HCT116 (cell line): Measurements from ENCODE around the gene DPYD. TPM values are rescaled to one million over a fixed set of nuclear protein-coding genes. Genes with fewer than 3 reads are reported as not detected.

Experiments used
- ATAC-seq: fragments of 200-7000 bp; cut with Tn5 transposase; 2 replicates; pipeline ENCODE4 v1.9.1; 2020; ENCODE audit warnings: mild to moderate bottlenecking, moderate library complexity
- BruUV-seq: library from RNA; stranded (reverse); fragments of 400-500 nt; replicated peaks from 2 replicates; lab custom pipeline; 2021; lab: Mats Ljungman, UMichigan
- CTCF ChIA-PET: fragments of 300-600 bp; sonication (Branson Sonifier 250); formaldehyde crosslinking; loops from one replicate; lab custom pipeline; 2021; ENCODE audit warnings: antibody characterized with exemption; lab: Charles Lee
- POLR2A ChIA-PET: fragments of 300-600, 350-600 bp; sonication (Branson Sonifier 250); formaldehyde crosslinking; loops from one replicate; lab custom pipeline; 2021; ENCODE audit warnings: antibody characterized with exemption; lab: Charles Lee
- RAD21 ChIA-PET, 2 experiments: fragments of 300-600 bp; sonication (Branson Sonifier 250); formaldehyde crosslinking; loops; one replicate each; lab custom pipeline; 2023; ENCODE audit warnings: low total read pairs in 2 of 2; ENCODE audit not compliant: uncharacterized antibody in 2 of 2, unreplicated experiment in 2 of 2, low non-redundant PET in 1 of 2; lab: Charles Lee
- DNase-seq: peaks from one replicate; pipeline ENCODE4 v3.0.0-alpha.2; 2010; ENCODE audit warnings: low read depth, low spot score
- H2AFZ ChIP-seq: fragments of 200-600 bp; shearing (Covaris generic), sonication (generic); 2 replicates; pipeline ENCODE4 v1.6.1; 2017; ENCODE audit warnings: low read depth, mixed run types, mixed read lengths, antibody characterized with exemption, low read length; ENCODE audit not compliant: poor library complexity, severe bottlenecking
- H3K27ac ChIP-seq: 2 replicates; pipeline ENCODE4 v1.5.1; 2012; ENCODE audit warnings: low read depth, low read length
- H3K27me3 ChIP-seq: fragments of 200-600 bp; sonication (generic); 2 replicates; pipeline ENCODE4 v1.6.1; 2016; ENCODE audit warnings: mixed run types, low read length, mixed read lengths; ENCODE audit not compliant: insufficient read depth
- H3K36me3 ChIP-seq, 2 experiments: fragments of 200-500 bp in 1 of 2; fragments of 200-600 bp in 1 of 2; sonication (Bioruptor generic) in 1 of 2; sonication (generic) in 1 of 2; 2 replicates each; pipeline versions ENCODE4 v1.5.1 to v1.6.1; 2014 to 2016; ENCODE audit warnings: low read length in 2 of 2, inconsistent platforms in 1 of 2, mixed read lengths in 1 of 2, mixed run types in 1 of 2; ENCODE audit not compliant: insufficient read depth in 2 of 2, control insufficient read depth in 1 of 2
- H3K4me1 ChIP-seq, 2 experiments: fragments of 200-600 bp in 1 of 2; sonication (generic) in 1 of 2; 2 replicates each; pipeline versions ENCODE4 v1.5.1 to v1.6.1; 2012 to 2017; ENCODE audit warnings: low read length in 2 of 2, inconsistent platforms in 1 of 2, mild to moderate bottlenecking in 1 of 2, mixed read lengths in 1 of 2, mixed run types in 1 of 2, moderate library complexity in 1 of 2; ENCODE audit not compliant: insufficient read depth in 2 of 2, control insufficient read depth in 1 of 2
- H3K4me2 ChIP-seq: fragments of 200-600 bp; sonication (generic); 2 replicates; pipeline ENCODE4 v1.6.1; 2017; ENCODE audit warnings: mixed run types, low read length, mixed read lengths
- H3K4me3 ChIP-seq, 2 experiments: fragments of 200-600 bp in 1 of 2; sonication (generic) in 1 of 2; replicated peaks in 1 of 2; 2 replicates each; pipeline ENCODE4 v1.5.1; 2011 to 2016; ENCODE audit warnings: low read length in 2 of 2, control low read depth in 1 of 2, low read depth in 1 of 2, mild to moderate bottlenecking in 1 of 2, mixed read lengths in 1 of 2, mixed run types in 1 of 2
- H3K79me2 ChIP-seq: fragments of 200-600 bp; sonication (generic); 2 replicates; pipeline ENCODE4 v1.6.1; 2017; ENCODE audit warnings: mild to moderate bottlenecking, mixed run types, low read length, moderate library complexity, mixed read lengths; ENCODE audit not compliant: insufficient read depth
- H3K9ac ChIP-seq: fragments of 200-600 bp; sonication (generic); 2 replicates; pipeline ENCODE4 v1.6.1; 2016; ENCODE audit warnings: low read length, mixed read lengths
- H3K9me2 ChIP-seq: fragments of 200-600 bp; sonication (generic), shearing (Covaris generic); 2 replicates; pipeline ENCODE4 v1.6.1; 2017; ENCODE audit warnings: mixed run types, mild to moderate bottlenecking, moderate library complexity; ENCODE audit not compliant: insufficient read depth
- H3K9me3 ChIP-seq, 2 experiments: fragments of 200-500 bp in 1 of 2; fragments of 200-600 bp in 1 of 2; sonication (Bioruptor generic) in 1 of 2; sonication (generic) in 1 of 2; 2 replicates each; pipeline ENCODE4 v1.6.1; 2014 to 2017; ENCODE audit warnings: low read length in 2 of 2, mixed read lengths in 2 of 2, inconsistent platforms in 1 of 2, low read depth in 1 of 2, mild to moderate bottlenecking in 1 of 2, mixed run types in 1 of 2, moderate library complexity in 1 of 2; ENCODE audit not compliant: control insufficient read depth in 1 of 2, insufficient read depth in 1 of 2
- H4K20me1 ChIP-seq: fragments of 200-600 bp; sonication (generic), shearing (Covaris generic); 2 replicates; pipeline ENCODE4 v1.6.1; 2017; ENCODE audit warnings: mixed run types, mild to moderate bottlenecking, moderate library complexity; ENCODE audit not compliant: insufficient read depth
- ELF1 ChIP-seq: IDR thresholded peaks from 2 replicates; pipeline ENCODE4 v1.6.1; 2012; ENCODE audit warnings: low read depth, borderline replicate concordance
- EZH2phosphoT487 ChIP-seq: fragments of 200-600 bp; IDR thresholded peaks from 2 replicates; pipeline ENCODE4 v1.6.1; 2018; ENCODE audit warnings: antibody characterized with exemption, borderline replicate concordance
- FOSL1 ChIP-seq: IDR thresholded peaks from 2 replicates; pipeline ENCODE4 v1.6.1; 2012; ENCODE audit warnings: low read depth
- JUND ChIP-seq: IDR thresholded peaks from 2 replicates; pipeline ENCODE4 v1.6.1; 2012
- POLR2A ChIP-seq: IDR thresholded peaks from 2 replicates; pipeline ENCODE4 v1.7.0; 2011; ENCODE audit warnings: borderline replicate concordance; ENCODE audit not compliant: insufficient read depth, insufficient read length; ENCODE audit errors: extremely low read depth
- POLR2AphosphoS5 ChIP-seq: IDR thresholded peaks from 2 replicates; pipeline ENCODE4 v1.6.1; 2011; ENCODE audit warnings: mild to moderate bottlenecking, low read depth, low read length, moderate library complexity
- RAD21 ChIP-seq: IDR thresholded peaks from 2 replicates; pipeline ENCODE4 v1.6.1; 2012; ENCODE audit warnings: low read depth, mild to moderate bottlenecking
- REST ChIP-seq: IDR thresholded peaks from 2 replicates; pipeline ENCODE4 v1.6.1; 2012; ENCODE audit warnings: low read depth
- SP1 ChIP-seq: IDR thresholded peaks from 2 replicates; pipeline ENCODE4 v1.6.1; 2012; ENCODE audit warnings: low read depth
- SRF ChIP-seq: IDR thresholded peaks from 2 replicates; pipeline ENCODE4 v1.6.1; 2012; ENCODE audit warnings: low read depth
- TCF7L2 ChIP-seq: IDR thresholded peaks from 2 replicates; pipeline ENCODE4 v1.7.0; 2011; ENCODE audit warnings: borderline replicate concordance, inconsistent platforms; ENCODE audit not compliant: insufficient read depth, insufficient read length; ENCODE audit errors: extremely low read depth
- YY1 ChIP-seq: IDR thresholded peaks from 2 replicates; pipeline ENCODE4 v1.6.1; 2011; ENCODE audit warnings: low read length, low read depth, moderate library complexity, mild to moderate bottlenecking; ENCODE audit not compliant: insufficient replicate concordance; ENCODE audit errors: extremely low read depth
- ZBTB33 ChIP-seq: IDR thresholded peaks from 2 replicates; pipeline ENCODE4 v1.6.1; 2011; ENCODE audit warnings: mild to moderate bottlenecking, low read length, moderate library complexity; ENCODE audit not compliant: insufficient replicate concordance; ENCODE audit errors: extremely low read depth
- ZFX ChIP-seq: fragments of 450-650 bp; IDR thresholded peaks from 2 replicates; pipeline ENCODE4 v1.6.1; 2017
- ZNF274 ChIP-seq: fragments of 200-500 bp; sonication (Bioruptor generic); IDR thresholded peaks from 2 replicates; pipeline ENCODE4 v1.6.1; 2014; ENCODE audit warnings: mild to moderate bottlenecking, low read depth, low read length, inconsistent platforms
- intact Hi-C: fragments of 100-400 bp; cut with micrococcal nuclease; formaldehyde crosslinking; loops from 2 replicates; pipeline ENCODE4 v1.10.0; 2022
- total RNA-seq: library from RNA; stranded (reverse); gene quantifications from one replicate; pipeline ENCODE4 v1.2.1, GENCODE V29; 2021; ENCODE audit not compliant: unreplicated experiment

Gene DPYD
- total RNA-seq, 1 experiment from 2014 or later: 1.7 TPM

GRCh38 chr1:97378596-97378995 is 542.2 kb downstream of the DPYD start:
- Histone ChIP-seq H3K4me1 (peaks cover 0 to 6% of the 10 kb centered on the region in 2 experiments; a peak in 2 of 4 replicates), H3K4me2 (no peak overlapping the region), H3K27me3 (no peaks in the 10 kb centered on the region), H3K4me3 (no peak overlapping the region), H3K9me3 (no peaks in the 10 kb centered on the region), H2AFZ (no peak overlapping the region), H3K27ac (no peak overlapping the region), H4K20me1 (no peaks in the 10 kb centered on the region), H3K9ac (no peak overlapping the region), H3K36me3 (no peaks in the 10 kb centered on the region), H3K79me2 (no peaks in the 10 kb centered on the region), H3K9me2 (no peaks in the 10 kb centered on the region)
- no peak for ATAC-seq
- BruUV-seq: no TSS peak
- TF ChIP-seq JUND (no peak), ZBTB33 (no peak), YY1 (no peak), ZFX (no peak), ZNF274 (no peak), REST (no peak), TCF7L2 (no peak), EZH2phosphoT487 (no peak), POLR2A (no peak), POLR2AphosphoS5 (no peak), RAD21 (no peak), SP1 (no peak), FOSL1 (no peak), ELF1 (no peak), SRF (no peak)
- POLR2A ChIA-PET: no interaction called here
- no peak for DNase-seq
- CTCF ChIA-PET: no interaction called here
- intact Hi-C loops: no loop called here
- RAD21 ChIA-PET: no interaction called here
